Tibial artery (tissue), 4 donors: Measurements from ENCODE around the gene FCHSD2.
A peak's percentile ranks its signal among the peaks of the same experiment; 100 is the strongest.
"Not testable (repeated sequence)": the region's sequence is repeated elsewhere in the genome, so short reads cannot be mapped to it uniquely, and the experiment has no call there.

Experiments used
- DNase-seq, 2 donors: peaks; one replicate each; pipeline ENCODE4 v3.0.0-alpha.2; 2019
- H3K27ac ChIP-seq, 2 donors: fragments of 200-600 bp; sonication (generic) in 1 of 2; 1 replicate in 1 of 2; 2 replicates in 1 of 2; pipeline ENCODE4 v1.5.1; 2018 to 2019; ENCODE audit warnings: mild to moderate bottlenecking in 1 of 2
- H3K27me3 ChIP-seq, 2 donors: fragments of 200-600 bp; sonication (generic) in 1 of 2; one replicate each; pipeline versions ENCODE4 v1.5.1 to v1.6.0; 2016 to 2019
- H3K36me3 ChIP-seq, 3 donors: fragments of 200-600 bp; sonication (generic) in 2 of 3; one replicate each; pipeline ENCODE4 v1.5.1; 2016 to 2019; ENCODE audit warnings: mild to moderate bottlenecking in 2 of 3
- H3K4me1 ChIP-seq, 4 donors: fragments of 200-600 bp; sonication (generic) in 2 of 4; 1 replicate in 3 of 4; 2 replicates in 1 of 4; pipeline ENCODE4 v1.5.1; 2016 to 2019
- H3K4me3 ChIP-seq, 2 donors: fragments of 200-600 bp; sonication (generic) in 1 of 2; 1 replicate in 1 of 2; 2 replicates in 1 of 2; pipeline ENCODE4 v1.5.1; 2018 to 2019; ENCODE audit warnings: mild to moderate bottlenecking in 2 of 2
- H3K9me3 ChIP-seq, 3 donors: fragments of 200-600 bp; sonication (generic) in 1 of 3; one replicate each; pipeline ENCODE4 v1.5.1; 2016 to 2019
- CTCF ChIP-seq, 2 experiments: fragments of 200-600 bp in 1 of 2; fragments of 450-650 bp in 1 of 2; IDR thresholded peaks; one replicate each; pipeline ENCODE4 v1.5.1; 2017 to 2019; ENCODE audit warnings: antibody characterized with exemption in 2 of 2, mild to moderate bottlenecking in 1 of 2, moderate library complexity in 1 of 2
- intact Hi-C: fragments of 100-400 bp; cut with DNase I; formaldehyde crosslinking; loops from one replicate; pipeline ENCODE4 v1.15.0; 2023; ENCODE audit warnings: low total_unique reads

The FCHSD2 gene

GRCh38 chr11:72859126-72859525 is 283.0 kb downstream of the FCHSD2 start:
- H3K9me3 ChIP-seq = no peaks in the 10 kb centered on the region
- peak overlapping the region; percentile 34 to 64 for H3K27ac ChIP-seq
- no peak for DNase-seq
- no peaks in the 10 kb centered on the region for H3K27me3 ChIP-seq
- H3K4me3 ChIP-seq = no peak overlapping the region
- TF ChIP-seq CTCF (IDR thresholded peaks at IDR 0.05) = no peak
- intact Hi-C loops = no loop called here
- H3K36me3 ChIP-seq = no peaks in the 10 kb centered on the region
- peaks cover 0 to 95% (median 17%) of the 10 kb centered on the region in 4 donors for H3K4me1 ChIP-seq

GRCh38 chr11:72858267-72858666 is 283.9 kb downstream of the FCHSD2 start:
- Histone ChIP-seq H3K27ac (peak overlapping the region; percentile 34 to 64), H3K4me1 (peaks cover 0 to 93% (median 17%) of the 10 kb centered on the region in 4 donors)
- H3K9me3 ChIP-seq, DNase-seq, intact Hi-C loops, H3K27me3 ChIP-seq, H3K4me3 ChIP-seq, H3K36me3 ChIP-seq: not testable (repeated sequence)

- Histone ChIP-seq H3K27me3 (no peaks in the 10 kb centered on the region), H3K4me1 (peaks cover 0 to 88% (median 17%) of the 10 kb centered on the region in 4 donors), H3K36me3 (no peaks in the 10 kb centered on the region), H3K4me3 (no peak overlapping the region), H3K27ac (peak overlapping the region; percentile 33 to 64), H3K9me3 (no peaks in the 10 kb centered on the region)
- intact Hi-C loops = no loop called here
- TF ChIP-seq CTCF (IDR thresholded peaks at IDR 0.05) = no peak
- DNase-seq = no peak
These were observed 285.4 kb downstream of the FCHSD2 start for GRCh38 chr11:72856551-72857345.

- H3K27me3 ChIP-seq = no peaks in the 10 kb centered on the region
- no peaks in the 10 kb centered on the region for H3K9me3 ChIP-seq
- intact Hi-C loops = no loop called here
- no peaks in the 10 kb centered on the region for H3K36me3 ChIP-seq
- peak in 1 of 2 donors; percentile 47 for DNase-seq
- H3K27ac ChIP-seq = peak overlapping the region; percentile 33 to 64
- no peak for TF ChIP-seq CTCF (IDR thresholded peaks at IDR 0.05)
- no peak overlapping the region for H3K4me3 ChIP-seq
- peaks cover 0 to 90% (median 19%) of the 10 kb centered on the region in 4 donors for H3K4me1 ChIP-seq
These were observed 286.1 kb downstream of the FCHSD2 start for GRCh38 chr11:72856065-72856464.

- Histone ChIP-seq H3K9me3 (no peaks in the 10 kb centered on the region), H3K36me3 (no peaks in the 10 kb centered on the region), H3K27ac (peak overlapping the region; percentile 54 to 64), H3K4me1 (peaks cover 0 to 62% (median 13%) of the 10 kb centered on the region in 4 donors), H3K27me3 (no peaks in the 10 kb centered on the region), H3K4me3 (no peak overlapping the region)
- no peak for TF ChIP-seq CTCF (IDR thresholded peaks at IDR 0.05)
- no peak for DNase-seq
- intact Hi-C loops = no loop called here
These were observed 290.4 kb downstream of the FCHSD2 start for GRCh38 chr11:72851726-72852125.

- H3K4me1 ChIP-seq = peaks cover 0 to 53% (median 7%) of the 10 kb centered on the region in 4 donors
- no peaks in the 10 kb centered on the region for H3K27me3 ChIP-seq
- no peaks in the 10 kb centered on the region for H3K9me3 ChIP-seq
- H3K4me3 ChIP-seq = no peak overlapping the region
- H3K36me3 ChIP-seq = no peaks in the 10 kb centered on the region
- intact Hi-C loops = no loop called here
- peak overlapping the region; percentile 50 to 64 for H3K27ac ChIP-seq
- no peak for DNase-seq
- TF ChIP-seq CTCF (IDR thresholded peaks at IDR 0.05) = no peak
These were observed 291.3 kb downstream of the FCHSD2 start for GRCh38 chr11:72850832-72851231.
